ENCODE data around the gene SLC16A3. TPM values are rescaled to one million over a fixed set of nuclear protein-coding genes. Genes with fewer than 3 reads are reported as not detected.

The SLC16A3 gene
- total RNA-seq, 2 donors from 2014 or later = 2.0 to 5.4 TPM

- peaks cover 45 to 65% of the 10 kb centered on the region in 2 donors for H3K36me3 ChIP-seq (replicated peaks in 1 of 2; ENCODE audit: insufficient read depth in 1 of 2, low read depth in 2 of 2)
- no peak for DNase-seq
- no peak overlapping the region for H3K4me3 ChIP-seq
- ATAC-seq = no peak
- intact Hi-C loops (cut with DNase I) = no loop called here
- H3K4me1 ChIP-seq = peaks cover 31% of the 10 kb centered on the region
- H3K27ac ChIP-seq = peak overlapping the region in 3 of 4 donors; percentile 16 to 48 (median 22)
- TF ChIP-seq POLR2A (IDR thresholded peaks at IDR 0.05) (no peak), CTCF (IDR thresholded peaks at IDR 0.05) (no peak)
- H3K27me3 ChIP-seq = no peaks in the 10 kb centered on the region
- 75 to 79% methylated on average over 16 to 27 of the region's 27 CpGs for WGBS, 2 donors
- no peaks in the 10 kb centered on the region for H3K9me3 ChIP-seq
Observed at GRCh38 chr17:82246365-82247181, 17.7 kb downstream of the SLC16A3 start.

- no peak for TF ChIP-seq CTCF (IDR thresholded peaks at IDR 0.05)
- TF ChIP-seq POLR2A (IDR thresholded peaks at IDR 0.05) = no peak
- Histone ChIP-seq H3K27me3 (no peaks in the 10 kb centered on the region), H3K9me3 (no peaks in the 10 kb centered on the region), H3K36me3 (replicated peaks in 1 of 2; ENCODE audit: insufficient read depth in 1 of 2, low read depth in 2 of 2) (peaks cover 52 to 70% of the 10 kb centered on the region in 2 donors), H3K4me1 (peaks cover 24% of the 10 kb centered on the region), H3K4me3 (no peak overlapping the region), H3K27ac (peak overlapping the region in 3 of 4 donors; percentile 16 to 48 (median 22))
- intact Hi-C loops (cut with DNase I) = no loop called here
- no peak for DNase-seq
- no peak for ATAC-seq
- WGBS, 2 donors = 67 to 78% methylated on average over 17 to 22 of the region's 22 CpGs
Observed at GRCh38 chr17:82247182-82247823, 18.5 kb downstream of the SLC16A3 start.

GRCh38 chr17:82247856-82248671 lies 19.2 kb downstream of the SLC16A3 start:
- intact Hi-C loops (cut with DNase I) = no loop called here
- ATAC-seq (no peak), DNase-seq (no peak)
- H3K36me3 ChIP-seq (replicated peaks in 1 of 2; ENCODE audit: insufficient read depth in 1 of 2, low read depth in 2 of 2) = peaks cover 59 to 78% of the 10 kb centered on the region in 2 donors
- H3K4me3 ChIP-seq = no peak overlapping the region
- H3K27me3 ChIP-seq = no peaks in the 10 kb centered on the region
- H3K4me1 ChIP-seq = peaks cover 16% of the 10 kb centered on the region
- 89 to 91% methylated on average over 28 of the region's 28 CpGs for WGBS, 2 donors
- TF ChIP-seq POLR2A (IDR thresholded peaks at IDR 0.05) = no peak
- TF ChIP-seq CTCF (IDR thresholded peaks at IDR 0.05) = no peak
- no peak overlapping the region for H3K27ac ChIP-seq
- H3K9me3 ChIP-seq = no peaks in the 10 kb centered on the region

GRCh38 chr17:82248815-82249674 lies 20.2 kb downstream of the SLC16A3 start:
- intact Hi-C loops (cut with DNase I) = no loop called here
- WGBS, 2 donors = 92% methylated on average over 49 to 52 of the region's 54 CpGs
- Histone ChIP-seq H3K4me3 (no peak overlapping the region), H3K9me3 (no peaks in the 10 kb centered on the region), H3K27me3 (no peaks in the 10 kb centered on the region), H3K36me3 (replicated peaks in 1 of 2; ENCODE audit: insufficient read depth in 1 of 2, low read depth in 2 of 2) (peaks cover 66 to 76% of the 10 kb centered on the region in 2 donors), H3K4me1 (peaks cover 9% of the 10 kb centered on the region), H3K27ac (no peak overlapping the region)
- no peak for TF ChIP-seq POLR2A (IDR thresholded peaks at IDR 0.05)
- TF ChIP-seq CTCF (IDR thresholded peaks at IDR 0.05) = no peak
- DNase-seq = no peak
- no peak for ATAC-seq

All from body of pancreas (tissue), 4 donors.